Measurements from ENCODE around the gene SYT1.
"Not testable (repeated sequence)": the region's sequence is repeated elsewhere in the genome, so short reads cannot be mapped to it uniquely, and the experiment has no call there.

Gene SYT1

DNA sequence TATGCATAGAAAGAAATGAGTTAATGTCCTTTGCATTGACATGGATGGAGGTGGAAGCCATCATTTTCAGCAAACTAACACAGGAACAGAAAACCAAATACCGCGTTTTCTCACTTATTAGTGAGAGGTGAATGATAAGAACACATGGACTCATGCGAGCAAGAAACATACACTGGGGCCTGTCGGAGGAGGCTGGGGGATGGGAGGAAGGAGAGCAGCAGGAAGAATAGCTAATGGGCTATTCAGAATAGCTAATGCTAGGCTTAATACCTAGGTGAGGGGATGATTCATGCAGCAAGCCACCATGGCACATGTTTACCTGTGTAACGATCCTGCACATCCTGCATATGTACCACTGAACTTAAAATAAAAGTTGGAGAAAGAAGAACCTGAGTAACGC, 29.1 kb upstream of the SYT1 start:
- DNase-seq (ENCODE audit: low spot score): no peak
- Histone ChIP-seq H3K27ac (ENCODE audit: poor library complexity, severe bottlenecking) (no peak overlapping the region), H3K4me1 (ENCODE audit: insufficient read depth, poor library complexity, severe bottlenecking) (no peaks in the 10 kb centered on the region), H3K9me3 (ENCODE audit: severe bottlenecking) (no peaks in the 10 kb centered on the region), H3K36me3 (ENCODE audit: low read depth) (no peaks in the 10 kb centered on the region), H3K4me3 (ENCODE audit: severe bottlenecking) (no peak overlapping the region), H3K27me3 (ENCODE audit: insufficient read depth, poor library complexity, severe bottlenecking) (no peaks in the 10 kb centered on the region)
- ATAC-seq (ENCODE audit: low read depth): no peak
- TF ChIP-seq, protein P1, sequence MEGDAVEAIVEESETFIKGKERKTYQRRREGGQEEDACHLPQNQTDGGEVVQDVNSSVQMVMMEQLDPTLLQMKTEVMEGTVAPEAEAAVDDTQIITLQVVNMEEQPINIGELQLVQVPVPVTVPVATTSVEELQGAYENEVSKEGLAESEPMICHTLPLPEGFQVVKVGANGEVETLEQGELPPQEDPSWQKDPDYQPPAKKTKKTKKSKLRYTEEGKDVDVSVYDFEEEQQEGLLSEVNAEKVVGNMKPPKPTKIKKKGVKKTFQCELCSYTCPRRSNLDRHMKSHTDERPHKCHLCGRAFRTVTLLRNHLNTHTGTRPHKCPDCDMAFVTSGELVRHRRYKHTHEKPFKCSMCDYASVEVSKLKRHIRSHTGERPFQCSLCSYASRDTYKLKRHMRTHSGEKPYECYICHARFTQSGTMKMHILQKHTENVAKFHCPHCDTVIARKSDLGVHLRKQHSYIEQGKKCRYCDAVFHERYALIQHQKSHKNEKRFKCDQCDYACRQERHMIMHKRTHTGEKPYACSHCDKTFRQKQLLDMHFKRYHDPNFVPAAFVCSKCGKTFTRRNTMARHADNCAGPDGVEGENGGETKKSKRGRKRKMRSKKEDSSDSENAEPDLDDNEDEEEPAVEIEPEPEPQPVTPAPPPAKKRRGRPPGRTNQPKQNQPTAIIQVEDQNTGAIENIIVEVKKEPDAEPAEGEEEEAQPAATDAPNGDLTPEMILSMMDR (IDR thresholded peaks at IDR 0.05; ENCODE audit: poor library complexity, severe bottlenecking): no peak

DNA sequence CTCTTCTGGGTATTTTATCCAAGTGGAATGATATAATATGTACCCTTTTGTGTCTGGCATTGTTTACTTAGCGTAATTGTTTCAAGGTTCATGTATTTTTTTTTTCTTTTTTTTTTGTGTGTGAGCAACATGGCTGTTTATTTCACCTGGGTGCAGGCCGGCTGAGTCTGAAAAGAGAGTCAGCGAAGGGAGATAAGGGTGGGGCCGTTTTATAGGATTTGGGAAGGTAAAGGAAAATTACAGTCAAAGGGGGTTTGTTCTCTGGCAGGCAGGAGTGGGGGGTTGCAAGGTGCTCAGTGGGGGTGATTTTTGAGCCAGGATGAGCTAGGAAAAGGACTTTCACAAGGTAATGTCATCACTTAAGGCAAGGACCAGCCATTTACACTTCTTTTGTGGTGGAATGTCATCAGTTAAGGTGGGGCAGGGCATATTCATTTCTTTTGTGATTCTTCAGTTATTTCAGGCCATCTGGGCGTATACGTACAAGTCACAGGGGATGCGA, 24.0 kb upstream of the SYT1 start:
- H3K27ac ChIP-seq (ENCODE audit: poor library complexity, severe bottlenecking); H3K4me1 ChIP-seq (ENCODE audit: insufficient read depth, poor library complexity, severe bottlenecking); DNase-seq (ENCODE audit: low spot score); H3K27me3 ChIP-seq (ENCODE audit: insufficient read depth, poor library complexity, severe bottlenecking); H3K4me3 ChIP-seq (ENCODE audit: severe bottlenecking); H3K9me3 ChIP-seq (ENCODE audit: severe bottlenecking); H3K36me3 ChIP-seq (ENCODE audit: low read depth); ATAC-seq (ENCODE audit: low read depth): not testable (repeated sequence)

DNA sequence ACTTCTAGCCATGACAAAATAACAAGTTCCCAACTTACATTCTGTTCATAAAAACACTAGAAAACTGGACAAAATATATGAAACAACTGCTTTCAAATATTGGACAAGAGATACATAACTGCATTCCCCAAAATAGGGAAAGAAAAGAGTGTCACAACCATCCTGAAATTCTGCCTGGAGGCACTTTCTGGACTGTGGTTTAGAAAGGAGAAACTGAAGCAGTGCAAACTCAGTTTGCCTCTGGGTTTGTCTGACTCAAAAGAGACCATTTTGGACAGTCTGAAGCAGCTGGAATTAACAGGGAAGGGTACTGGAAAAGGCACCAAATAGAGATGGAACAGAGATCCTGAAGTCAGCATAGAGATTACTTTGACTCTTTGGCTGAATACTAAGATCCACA, 11.3 kb upstream of the SYT1 start:
- Histone ChIP-seq H3K27me3 (ENCODE audit: insufficient read depth, poor library complexity, severe bottlenecking) (no peaks in the 10 kb centered on the region), H3K4me3 (ENCODE audit: severe bottlenecking) (no peak overlapping the region), H3K9me3 (ENCODE audit: severe bottlenecking) (no peaks in the 10 kb centered on the region), H3K27ac (ENCODE audit: poor library complexity, severe bottlenecking) (no peak overlapping the region), H3K36me3 (ENCODE audit: low read depth) (no peaks in the 10 kb centered on the region), H3K4me1 (ENCODE audit: insufficient read depth, poor library complexity, severe bottlenecking) (no peaks in the 10 kb centered on the region)
- DNase-seq (ENCODE audit: low spot score): no peak
- TF ChIP-seq, protein P1 (IDR thresholded peaks at IDR 0.05; ENCODE audit: poor library complexity, severe bottlenecking): no peak
- ATAC-seq (ENCODE audit: low read depth): no peak

DNA sequence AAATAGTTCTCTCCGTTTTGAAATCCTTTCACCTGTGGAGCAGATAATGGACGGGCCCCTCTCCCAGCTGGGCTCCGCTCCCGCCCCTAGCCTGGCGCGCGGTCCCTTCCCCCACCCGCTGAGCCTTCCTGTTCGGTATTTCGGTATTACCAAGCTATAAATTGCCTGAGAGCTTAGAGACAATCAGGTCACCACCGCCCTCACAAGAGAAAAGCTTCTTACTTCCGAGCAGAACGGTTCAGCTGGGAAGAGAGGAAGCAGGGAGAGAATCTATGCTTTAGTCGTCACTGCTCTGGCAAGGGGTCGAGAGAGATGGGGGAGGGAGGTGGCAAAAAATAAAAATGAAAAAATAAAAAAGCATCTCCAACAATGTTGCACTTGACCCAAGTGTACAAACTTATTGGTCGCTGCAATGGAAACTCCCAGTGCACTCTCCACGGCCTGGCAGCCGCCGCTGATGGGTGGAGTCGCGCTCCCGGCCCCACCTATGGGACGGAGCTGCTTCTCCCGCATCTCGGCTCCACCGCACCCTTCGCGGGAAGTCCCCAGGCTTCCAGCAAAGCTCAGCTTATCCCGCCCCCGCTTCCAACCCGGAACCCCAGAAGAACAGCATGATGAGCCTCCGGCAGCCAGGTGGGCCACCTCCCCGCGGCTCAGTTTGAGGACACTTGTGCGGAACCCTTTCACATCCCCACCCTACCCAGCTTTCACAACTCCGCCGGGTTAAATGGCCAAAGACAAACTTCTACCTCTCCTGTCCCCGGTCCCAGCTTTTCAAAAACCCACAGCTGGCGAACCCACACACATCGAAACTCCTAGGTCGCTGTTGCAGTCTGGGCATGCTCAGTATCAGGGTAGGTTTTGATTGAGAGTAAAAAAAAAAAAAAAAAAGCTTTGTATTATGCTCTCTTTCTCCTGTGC, 832 bp upstream of the SYT1 start:
- Histone ChIP-seq H3K4me3 (ENCODE audit: severe bottlenecking) (peak overlapping the region; percentile 62), H3K36me3 (ENCODE audit: low read depth) (no peaks in the 10 kb centered on the region; the same call in 1 of the 2 replicates), H3K27ac (ENCODE audit: poor library complexity, severe bottlenecking) (peak overlapping the region; percentile 6), H3K4me1 (ENCODE audit: insufficient read depth, poor library complexity, severe bottlenecking) (peaks cover 5% of the 10 kb centered on the region), H3K27me3 (ENCODE audit: insufficient read depth, poor library complexity, severe bottlenecking) (no peaks in the 10 kb centered on the region), H3K9me3 (ENCODE audit: severe bottlenecking) (no peaks in the 10 kb centered on the region)
- TF ChIP-seq, protein P1 (IDR thresholded peaks at IDR 0.05; ENCODE audit: poor library complexity, severe bottlenecking): no peak
- peak; percentile 80 for ATAC-seq (ENCODE audit: low read depth)
- DNase-seq (ENCODE audit: low spot score): peak; percentile 70

DNA sequence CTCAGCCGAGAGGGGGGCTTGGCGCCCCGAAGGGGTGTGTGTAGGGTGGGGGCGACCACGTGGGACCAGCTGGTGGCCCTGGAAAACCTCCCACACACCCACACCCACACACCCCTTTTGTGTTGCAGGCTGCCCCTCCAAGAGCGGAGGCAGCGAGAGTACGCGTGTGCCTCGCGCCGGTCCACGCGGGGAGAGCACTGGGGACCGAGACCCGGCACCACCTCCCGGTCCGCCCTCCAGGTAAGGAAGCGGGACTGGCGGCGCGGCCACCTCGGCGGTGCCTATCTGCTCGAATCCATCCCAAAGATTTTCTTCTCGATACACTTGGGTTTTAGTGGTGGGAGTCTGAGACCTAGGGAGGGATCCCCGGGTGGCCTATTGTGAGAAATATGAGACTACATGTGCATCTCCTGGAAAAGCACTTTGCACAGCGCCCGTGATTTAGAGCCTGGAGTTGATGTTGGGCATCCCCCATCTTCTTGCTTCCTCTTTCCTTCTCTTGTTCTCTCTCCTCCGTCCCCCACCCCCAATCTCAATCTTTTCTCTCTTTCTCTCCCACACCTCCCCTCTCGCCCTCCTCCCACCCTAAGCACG, 393 bp downstream of the SYT1 start:
- Histone ChIP-seq H3K27me3 (ENCODE audit: insufficient read depth, poor library complexity, severe bottlenecking) (no peaks in the 10 kb centered on the region), H3K27ac (ENCODE audit: poor library complexity, severe bottlenecking) (no peak overlapping the region), H3K4me1 (ENCODE audit: insufficient read depth, poor library complexity, severe bottlenecking) (peaks cover 5% of the 10 kb centered on the region), H3K9me3 (ENCODE audit: severe bottlenecking) (no peaks in the 10 kb centered on the region), H3K36me3 (ENCODE audit: low read depth) (no peaks in the 10 kb centered on the region; the same call in 1 of the 2 replicates), H3K4me3 (ENCODE audit: severe bottlenecking) (peak overlapping the region; percentile 62)
- ATAC-seq (ENCODE audit: low read depth) (no peak), DNase-seq (ENCODE audit: low spot score) (no peak)
- TF ChIP-seq, protein P1 (IDR thresholded peaks at IDR 0.05; ENCODE audit: poor library complexity, severe bottlenecking): no peak

All from RWPE2 (cell line).